Kidney (tissue), 14 donors: ENCODE data around the gene COP1. TPM values are rescaled to one million over a fixed set of nuclear protein-coding genes. Genes with fewer than 3 reads are reported as not detected.

Experiments
- DNase-seq, 5 donors: peaks; one replicate each; pipeline ENCODE4 v3.0.0-alpha.2; 2013 to 2020
- FAIRE-seq: peaks from 2 replicates; lab custom pipeline; 2012; peaks lifted over from hg19 to GRCh38; lab: Jason Lieb, UNC
- H3K27ac ChIP-seq, 2 donors: one replicate each; pipeline ENCODE4 v1.7.0; 2013; ENCODE audit warnings: low read depth in 2 of 2, low read length in 2 of 2, inconsistent platforms in 1 of 2
- H3K27me3 ChIP-seq: one replicate; pipeline ENCODE4 v1.7.1; 2013; ENCODE audit warnings: low read length, inconsistent platforms; ENCODE audit not compliant: control insufficient read depth, insufficient read depth
- H3K36me3 ChIP-seq, 3 donors: one replicate each; pipeline versions ENCODE4 v1.7.0 to v1.7.1; 2013; ENCODE audit warnings: low read length in 3 of 3, control low read depth in 1 of 3, inconsistent platforms in 1 of 3; ENCODE audit not compliant: insufficient read depth in 3 of 3, control insufficient read depth in 2 of 3
- H3K4me1 ChIP-seq, 3 donors: one replicate each; pipeline versions ENCODE4 v1.7.0 to v1.7.1; 2013; ENCODE audit warnings: low read length in 3 of 3, inconsistent platforms in 1 of 3, low read depth in 1 of 3; ENCODE audit not compliant: control insufficient read depth in 2 of 3, insufficient read depth in 2 of 3
- H3K4me3 ChIP-seq, 3 donors: one replicate each; pipeline versions ENCODE4 v1.7.0 to v1.8.1; 2013; ENCODE audit warnings: low read length in 3 of 3, control low read depth in 1 of 3, inconsistent platforms in 1 of 3
- H3K9ac ChIP-seq, 3 donors: one replicate each; pipeline versions ENCODE4 v1.7.0 to v1.7.1; 2013; ENCODE audit warnings: low read length in 3 of 3, control low read depth in 1 of 3, inconsistent platforms in 1 of 3
- H3K9me3 ChIP-seq, 3 donors: one replicate each; pipeline versions ENCODE4 v1.7.0 to v1.7.1; 2013; ENCODE audit warnings: low read length in 3 of 3, control low read depth in 1 of 3, inconsistent platforms in 1 of 3; ENCODE audit not compliant: control insufficient read depth in 2 of 3, insufficient read depth in 1 of 3
- intact Hi-C: fragments of 100-400 bp; cut with DNase I; formaldehyde crosslinking; loops from one replicate; pipeline ENCODE4 v1.11.1; 2022
- polyA plus RNA-seq: library from polyadenylated mRNA; stranded (reverse); fragments of 350-450 nt; fragmentation: Illumina TruSeq; extraction: RNeasy Lipid Tissue Mini Kit (QIAGEN cat#74804); gene quantifications from one replicate; pipeline ENCODE4 v1.2.3, GENCODE V29; 2014; ENCODE audit warnings: low read depth, low replicate concordance; ENCODE audit not compliant: insufficient read depth
- total RNA-seq: library from RNA; stranded (reverse); fragmentation: NEBNext Ultra II Directional; extraction: Animal tissue kit (Norgen Biotek cat#: 25700); gene quantifications from one replicate; pipeline ENCODE4 v1.2.1, GENCODE V29; 2021
- TF ChIP-seq, protein P1 (sequence below): IDR thresholded peaks from 3 replicates; pipeline ENCODE4 v1.5.1; 2012; ENCODE audit warnings: mild to moderate bottlenecking, moderate library complexity, borderline replicate concordance; ENCODE audit not compliant: insufficient read depth; ENCODE audit errors: extremely low read depth
- donor health status: control.
- donor health status: control.
- donor health status: control.
- donor health status: control.
- donor health status: control.
- donor health status: DM: yes; HTN: yes; CAD: no.
- donor health status: Normal renal cell carcinoma (clear cell type).

The COP1 gene
- total and polyA plus RNA-seq, 2 donors from 2014 or later, result 38.3 to 40.2 TPM

DNA sequence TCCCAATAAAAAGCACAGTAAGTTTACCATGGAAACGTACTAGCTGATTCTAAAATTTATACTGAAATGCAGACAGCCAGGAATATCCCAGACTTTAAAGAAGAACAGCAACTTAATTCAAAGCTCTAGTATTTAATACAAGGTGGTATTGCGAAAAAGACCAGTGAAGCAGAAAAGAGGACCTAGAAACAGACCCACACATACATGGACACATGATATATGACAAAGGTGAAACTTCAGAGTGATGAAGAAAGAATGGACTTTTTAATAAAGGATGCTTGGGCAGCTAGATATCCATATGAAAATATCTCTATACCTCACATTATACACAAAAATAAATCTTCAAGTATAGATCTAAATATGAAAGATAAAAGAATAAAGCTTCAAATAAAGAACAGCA, 62.6 kb downstream of the COP1 start:
- intact Hi-C loops, result no loop called here
- Histone ChIP-seq H3K4me3 (no peak overlapping the region), H3K27ac (no peak overlapping the region), H3K4me1 (no peaks in the 10 kb centered on the region), H3K27me3 (no peaks in the 10 kb centered on the region), H3K9ac (no peak overlapping the region), H3K36me3 (peaks cover 0 to 2% (median 0%) of the 10 kb centered on the region in 3 donors), H3K9me3 (no peaks in the 10 kb centered on the region)
- FAIRE-seq (no peak), DNase-seq (no peak)
- TF ChIP-seq, protein P1, sequence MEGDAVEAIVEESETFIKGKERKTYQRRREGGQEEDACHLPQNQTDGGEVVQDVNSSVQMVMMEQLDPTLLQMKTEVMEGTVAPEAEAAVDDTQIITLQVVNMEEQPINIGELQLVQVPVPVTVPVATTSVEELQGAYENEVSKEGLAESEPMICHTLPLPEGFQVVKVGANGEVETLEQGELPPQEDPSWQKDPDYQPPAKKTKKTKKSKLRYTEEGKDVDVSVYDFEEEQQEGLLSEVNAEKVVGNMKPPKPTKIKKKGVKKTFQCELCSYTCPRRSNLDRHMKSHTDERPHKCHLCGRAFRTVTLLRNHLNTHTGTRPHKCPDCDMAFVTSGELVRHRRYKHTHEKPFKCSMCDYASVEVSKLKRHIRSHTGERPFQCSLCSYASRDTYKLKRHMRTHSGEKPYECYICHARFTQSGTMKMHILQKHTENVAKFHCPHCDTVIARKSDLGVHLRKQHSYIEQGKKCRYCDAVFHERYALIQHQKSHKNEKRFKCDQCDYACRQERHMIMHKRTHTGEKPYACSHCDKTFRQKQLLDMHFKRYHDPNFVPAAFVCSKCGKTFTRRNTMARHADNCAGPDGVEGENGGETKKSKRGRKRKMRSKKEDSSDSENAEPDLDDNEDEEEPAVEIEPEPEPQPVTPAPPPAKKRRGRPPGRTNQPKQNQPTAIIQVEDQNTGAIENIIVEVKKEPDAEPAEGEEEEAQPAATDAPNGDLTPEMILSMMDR, result no peak

DNA sequence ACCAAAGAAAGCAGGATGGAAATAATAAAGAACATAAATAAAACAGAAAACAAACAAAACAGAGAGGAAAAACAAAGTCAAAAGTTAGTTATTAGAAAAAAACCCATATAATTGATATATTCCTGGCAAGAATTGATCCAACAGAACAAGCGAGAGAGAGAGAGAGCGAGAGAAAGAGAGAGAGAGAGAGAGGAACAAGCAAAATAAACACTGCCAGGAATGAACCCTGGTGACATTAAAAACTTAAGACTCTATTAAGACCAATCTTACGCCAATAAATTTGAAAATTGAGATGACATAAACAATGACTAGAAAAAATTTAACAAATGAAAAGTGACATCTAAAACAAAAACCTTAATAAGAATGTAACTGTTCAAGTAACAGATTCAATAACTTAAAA, 64.1 kb downstream of the COP1 start:
- TF ChIP-seq, protein P1, result no peak
- Histone ChIP-seq H3K4me1 (no peaks in the 10 kb centered on the region), H3K9me3 (no peaks in the 10 kb centered on the region), H3K36me3 (peaks cover 0 to 2% (median 0%) of the 10 kb centered on the region in 3 donors), H3K9ac (no peak overlapping the region), H3K4me3 (no peak overlapping the region), H3K27me3 (no peaks in the 10 kb centered on the region), H3K27ac (no peak overlapping the region)
- FAIRE-seq (no peak), DNase-seq (no peak)
- intact Hi-C loops, result no loop called here

DNA sequence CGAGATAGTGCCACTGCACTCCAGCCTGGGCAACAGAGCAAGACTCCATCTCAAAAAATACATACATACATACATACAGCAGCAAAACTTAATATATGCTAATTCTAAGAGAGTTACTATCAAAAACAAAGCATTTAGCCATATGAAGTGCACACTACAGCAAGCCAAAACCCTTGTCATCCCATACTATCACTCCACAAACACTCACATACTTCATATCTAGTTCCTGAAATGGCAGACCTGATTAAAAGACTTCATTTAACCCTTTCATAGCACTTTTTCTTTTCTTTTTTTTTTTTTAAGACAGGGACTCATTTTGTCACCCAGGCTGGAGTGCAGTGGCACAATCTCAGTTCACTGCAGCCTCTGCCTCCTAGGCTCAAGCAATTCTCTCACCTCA, 65.6 kb downstream of the COP1 start:
- intact Hi-C loops, result no loop called here
- FAIRE-seq, result no peak

More for the DNA sequence above, 65.6 kb downstream of the COP1 start:
- Histone ChIP-seq H3K4me1 (no peaks in the 10 kb centered on the region), H3K27me3 (no peaks in the 10 kb centered on the region), H3K4me3 (no peak overlapping the region), H3K36me3 (peaks cover 0 to 2% (median 0%) of the 10 kb centered on the region in 3 donors), H3K9ac (no peak overlapping the region), H3K27ac (no peak overlapping the region), H3K9me3 (no peaks in the 10 kb centered on the region)
- TF ChIP-seq, protein P1, result no peak
- DNase-seq, result no peak
